HG03135 (cell line): ENCODE data around the gene ZACN.
"Not testable (repeated sequence)": the region's sequence is repeated elsewhere in the genome, so short reads cannot be mapped to it uniquely, and the experiment has no call there.

Experiments
- ATAC-seq: cut with Tn5 transposase; IDR thresholded peaks from one replicate; pipeline ENCODE4 v1.9.1; 2021; ENCODE audit warnings: mild to moderate bottlenecking, moderate library complexity; ENCODE audit not compliant: unreplicated experiment

The ZACN gene

GRCh38 chr17:76078860-76079534 is at the start of gene ZACN:
Gene ZACN, plus strand, starts transcription at chr17:76079182. Its CDS starts 83 bp downstream, at chr17:76079265.
- no peak for ATAC-seq

- ATAC-seq = no peak
Observed at GRCh38 chr17:76032073-76032779, 46.8 kb upstream of the ZACN start.

- ATAC-seq = no peak
Observed at GRCh38 chr17:76032780-76033108, 46.2 kb upstream of the ZACN start.

- no peak for ATAC-seq
Observed at GRCh38 chr17:76033139-76033538, 45.8 kb upstream of the ZACN start.

GRCh38 chr17:76034428-76035350 is 44.3 kb upstream of the ZACN start:
- ATAC-seq = no peak

GRCh38 chr17:76036497-76037261 is 42.3 kb upstream of the ZACN start:
- no peak for ATAC-seq

- ATAC-seq = no peak
Observed at GRCh38 chr17:76038050-76038449, 40.9 kb upstream of the ZACN start.

- ATAC-seq = no peak
Observed at GRCh38 chr17:76039121-76039520, 39.9 kb upstream of the ZACN start.

GRCh38 chr17:76040376-76040775 is 38.6 kb upstream of the ZACN start:
- ATAC-seq = no peak

GRCh38 chr17:76042868-76043267 is 36.1 kb upstream of the ZACN start:
- ATAC-seq = not testable (repeated sequence)

GRCh38 chr17:76044475-76045007 is 34.4 kb upstream of the ZACN start:
- not testable (repeated sequence) for ATAC-seq

GRCh38 chr17:76046064-76046463 is 32.9 kb upstream of the ZACN start:
- ATAC-seq = no peak

GRCh38 chr17:76048025-76048605 is 30.9 kb upstream of the ZACN start:
- ATAC-seq = no peak

- ATAC-seq = no peak
Observed at GRCh38 chr17:76048711-76049110, 30.3 kb upstream of the ZACN start.

- no peak for ATAC-seq
Observed at GRCh38 chr17:76049239-76049638, 29.7 kb upstream of the ZACN start.

- ATAC-seq = no peak
Observed at GRCh38 chr17:76049836-76050537, 29.0 kb upstream of the ZACN start.

GRCh38 chr17:76050538-76051467 is 28.2 kb upstream of the ZACN start:
- no peak for ATAC-seq

GRCh38 chr17:76051561-76051960 is 27.4 kb upstream of the ZACN start:
- no peak for ATAC-seq
